Epithelial cell of esophagus (primary cell): ENCODE results near the gene SESTD1.

ENCODE experiments used
- DNase-seq: peaks from one replicate; pipeline ENCODE4 v3.0.0; 2010; ENCODE audit warnings: low read depth
- H3K4me3 ChIP-seq: 2 replicates; pipeline ENCODE4 v1.5.1; 2011; ENCODE audit warnings: mild to moderate bottlenecking, low read length, control low read depth
- CTCF ChIP-seq: IDR thresholded peaks from 2 replicates; pipeline ENCODE4 v1.5.1; 2011; ENCODE audit warnings: low read depth, mild to moderate bottlenecking, low read length, control low read depth, inconsistent platforms; ENCODE audit not compliant: insufficient read depth; ENCODE audit errors: missing control alignments

Gene SESTD1

GRCh38 chr2:179125404-179125803 lies 139.2 kb downstream of the SESTD1 start:
- H3K4me3 ChIP-seq: no peak overlapping the region
- no peak for DNase-seq
- TF ChIP-seq CTCF: no peak

- TF ChIP-seq CTCF: no peak
- DNase-seq: no peak
- no peak overlapping the region for H3K4me3 ChIP-seq
Measured at GRCh38 chr2:179124282-179124681, 140.3 kb downstream of the SESTD1 start.

- H3K4me3 ChIP-seq: no peak overlapping the region
- no peak for DNase-seq
- TF ChIP-seq CTCF: no peak
Measured at GRCh38 chr2:179123272-179123662, 141.4 kb downstream of the SESTD1 start.

- H3K4me3 ChIP-seq: no peak overlapping the region
- DNase-seq: peak; percentile 27
- TF ChIP-seq CTCF: no peak
Measured at GRCh38 chr2:179107737-179108136, 156.9 kb downstream of the SESTD1 start.

GRCh38 chr2:179106676-179107428 lies 157.8 kb downstream of the SESTD1 start:
- peak; percentile 99 for DNase-seq
- TF ChIP-seq CTCF: no peak
- H3K4me3 ChIP-seq: no peak overlapping the region

- no peak for DNase-seq
- TF ChIP-seq CTCF: no peak
- no peak overlapping the region for H3K4me3 ChIP-seq
Measured at GRCh38 chr2:179106342-179106675, 158.3 kb downstream of the SESTD1 start.

GRCh38 chr2:179104736-179105135 lies 159.9 kb downstream of the SESTD1 start:
- peak; percentile 68 for DNase-seq
- TF ChIP-seq CTCF: no peak

More at GRCh38 chr2:179104736-179105135, 159.9 kb downstream of the SESTD1 start:
- H3K4me3 ChIP-seq: no peak overlapping the region
